Amniotic stem cell (primary cell): ENCODE data around the gene AK4.
"Not testable (repeated sequence)": the region's sequence is repeated elsewhere in the genome, so short reads cannot be mapped to it uniquely, and the experiment has no call there.

Experiments
- DNase-seq: peaks from one replicate; lab custom pipeline; 2025; lab: John Stamatoyannopoulos, UW

Gene AK4

GRCh38 chr1:65214340-65215027 is 66.5 kb downstream of the AK4 start:
- DNase-seq = no peak

DNA sequence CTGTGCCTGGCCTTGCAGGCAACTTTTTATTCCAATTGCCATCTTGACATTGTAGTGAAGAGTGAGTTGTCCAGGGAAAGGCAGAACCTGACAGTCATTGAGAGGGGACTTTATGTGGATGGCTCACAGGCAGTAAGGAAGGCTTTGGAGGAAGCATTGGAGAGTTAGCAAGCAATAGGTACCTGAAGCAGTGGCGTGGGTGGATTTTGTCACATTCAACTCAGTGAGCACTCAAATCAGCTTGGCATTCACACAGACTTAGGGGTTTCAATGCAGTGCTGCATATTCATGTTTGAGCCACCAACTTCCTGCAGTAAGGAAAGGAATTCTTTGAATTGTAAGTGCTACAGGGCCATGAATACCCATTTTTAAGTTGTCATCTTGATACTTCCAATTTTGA is 69.0 kb downstream of the AK4 start:
- DNase-seq = no peak

GRCh38 chr1:65221638-65222339 is 73.8 kb downstream of the AK4 start:
- no peak for DNase-seq

DNA sequence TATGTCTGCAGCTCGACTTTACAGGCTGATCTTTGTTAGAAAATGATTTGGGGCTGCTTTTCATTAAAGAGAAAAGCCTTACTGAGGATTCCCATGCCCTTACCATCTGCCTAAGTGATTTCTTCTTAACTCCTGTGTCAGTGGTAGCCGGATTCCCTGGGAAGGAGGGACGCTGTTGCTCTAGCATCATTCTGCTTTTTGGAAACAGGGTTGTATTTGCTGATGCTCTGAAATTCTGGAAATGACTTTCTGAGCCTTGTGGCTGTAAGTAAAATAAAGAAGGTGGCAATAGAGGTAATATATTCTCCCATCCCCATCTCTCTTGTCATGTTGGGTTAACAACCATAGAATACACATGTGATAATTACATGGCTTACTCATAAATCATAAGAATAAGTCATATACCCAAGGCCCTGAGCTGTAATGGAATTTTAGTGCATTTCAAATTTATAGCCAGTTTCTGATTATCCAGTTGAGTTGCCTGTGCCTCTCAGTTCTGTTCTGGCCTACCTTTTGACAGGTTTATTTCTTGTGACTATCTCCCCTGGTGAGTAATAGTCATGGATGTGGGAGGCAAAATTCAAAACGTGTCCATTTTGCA is 74.4 kb downstream of the AK4 start:
- DNase-seq = no peak

DNA sequence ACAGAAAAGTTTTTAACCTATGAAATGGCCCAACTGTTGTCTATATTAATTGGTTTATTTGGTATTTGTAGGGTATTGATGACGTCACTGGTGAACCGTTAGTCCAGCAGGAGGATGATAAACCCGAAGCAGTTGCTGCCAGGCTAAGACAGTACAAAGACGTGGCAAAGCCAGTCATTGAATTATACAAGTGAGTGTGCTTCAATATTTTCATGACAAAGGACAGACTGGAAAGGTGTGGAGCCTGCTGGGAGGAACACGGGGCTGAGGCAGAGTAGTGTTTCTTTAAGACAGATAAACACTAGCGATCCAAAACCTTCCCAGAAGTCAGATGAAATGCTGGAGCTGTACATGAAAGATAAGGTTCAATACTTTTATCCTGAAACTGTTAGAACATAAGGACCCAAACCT is 76.7 kb downstream of the AK4 start:
- no peak for DNase-seq

DNA sequence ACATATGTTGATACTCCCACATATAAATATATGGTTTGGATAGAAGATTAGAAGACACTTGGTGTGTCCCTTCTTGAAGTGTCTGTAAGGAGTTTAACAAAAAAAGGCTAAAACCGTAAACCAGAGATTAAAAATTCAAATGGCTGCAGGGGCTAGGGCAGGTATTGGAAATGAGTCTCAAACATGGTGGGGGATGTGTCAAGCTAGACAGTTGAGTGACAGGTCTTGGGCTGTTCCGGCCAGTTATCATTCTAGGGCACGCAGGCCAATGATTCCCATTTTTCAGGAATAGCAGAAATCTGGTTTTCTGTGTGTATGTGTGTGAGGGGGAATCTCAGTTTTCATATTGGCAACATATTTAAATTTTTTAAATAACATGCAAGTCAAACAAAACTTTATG is 77.2 kb downstream of the AK4 start:
- no peak for DNase-seq

GRCh38 chr1:65229201-65229600 is 81.2 kb downstream of the AK4 start:
- no peak for DNase-seq

DNA sequence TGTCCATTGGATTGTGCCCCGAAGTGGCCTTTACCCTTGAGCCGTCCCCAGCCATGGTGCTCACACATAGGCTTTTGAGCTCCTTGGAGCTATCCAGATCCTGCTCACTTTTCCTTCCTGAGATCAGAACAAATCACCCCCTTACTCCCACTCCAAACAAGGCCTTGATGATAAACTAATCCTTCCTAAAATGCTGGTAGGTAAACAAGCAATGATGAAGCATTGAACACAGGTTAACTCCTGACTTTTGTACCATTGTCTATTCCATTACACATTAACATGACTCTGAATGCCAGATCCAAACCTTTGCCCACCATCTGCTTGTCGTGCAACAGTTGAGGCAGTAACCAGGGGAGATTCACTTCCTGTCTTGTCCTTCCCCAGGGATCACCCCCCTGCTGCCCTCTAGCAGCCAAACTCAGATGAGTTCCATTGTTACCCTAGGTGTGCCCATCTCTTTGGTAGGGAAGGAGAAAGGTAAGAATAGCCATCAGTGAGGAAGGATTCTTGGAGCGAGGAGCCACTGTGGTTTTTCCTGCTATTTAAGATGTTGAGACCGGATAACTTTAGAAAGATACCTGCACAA is 81.8 kb downstream of the AK4 start:
- no peak for DNase-seq

- DNase-seq = no peak
These were observed 82.9 kb downstream of the AK4 start for GRCh38 chr1:65230731-65231481.

- DNase-seq = no peak
These were observed 83.8 kb downstream of the AK4 start for GRCh38 chr1:65231718-65232330.

- no peak for DNase-seq
These were observed 84.5 kb downstream of the AK4 start for GRCh38 chr1:65232461-65232990.

DNA sequence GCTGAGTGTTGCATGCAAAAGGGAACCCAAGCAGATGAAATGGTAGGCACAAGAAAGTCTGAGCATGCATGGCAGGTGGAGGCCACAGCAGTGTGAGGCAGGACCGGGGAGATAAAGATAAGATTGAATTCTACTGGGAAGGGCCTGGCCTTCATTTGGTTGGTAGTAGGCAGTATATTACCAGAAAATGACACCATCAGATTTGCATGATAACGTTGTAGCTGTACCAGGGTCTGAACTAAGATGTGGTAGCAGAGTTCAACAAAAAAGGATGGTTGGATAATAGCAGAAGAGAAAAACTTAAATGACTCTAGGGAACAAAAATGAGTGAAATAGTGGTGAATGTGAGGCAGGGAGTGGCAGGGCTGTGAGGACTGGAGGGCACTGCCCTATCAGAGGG is 85.8 kb downstream of the AK4 start:
- no peak for DNase-seq

DNA sequence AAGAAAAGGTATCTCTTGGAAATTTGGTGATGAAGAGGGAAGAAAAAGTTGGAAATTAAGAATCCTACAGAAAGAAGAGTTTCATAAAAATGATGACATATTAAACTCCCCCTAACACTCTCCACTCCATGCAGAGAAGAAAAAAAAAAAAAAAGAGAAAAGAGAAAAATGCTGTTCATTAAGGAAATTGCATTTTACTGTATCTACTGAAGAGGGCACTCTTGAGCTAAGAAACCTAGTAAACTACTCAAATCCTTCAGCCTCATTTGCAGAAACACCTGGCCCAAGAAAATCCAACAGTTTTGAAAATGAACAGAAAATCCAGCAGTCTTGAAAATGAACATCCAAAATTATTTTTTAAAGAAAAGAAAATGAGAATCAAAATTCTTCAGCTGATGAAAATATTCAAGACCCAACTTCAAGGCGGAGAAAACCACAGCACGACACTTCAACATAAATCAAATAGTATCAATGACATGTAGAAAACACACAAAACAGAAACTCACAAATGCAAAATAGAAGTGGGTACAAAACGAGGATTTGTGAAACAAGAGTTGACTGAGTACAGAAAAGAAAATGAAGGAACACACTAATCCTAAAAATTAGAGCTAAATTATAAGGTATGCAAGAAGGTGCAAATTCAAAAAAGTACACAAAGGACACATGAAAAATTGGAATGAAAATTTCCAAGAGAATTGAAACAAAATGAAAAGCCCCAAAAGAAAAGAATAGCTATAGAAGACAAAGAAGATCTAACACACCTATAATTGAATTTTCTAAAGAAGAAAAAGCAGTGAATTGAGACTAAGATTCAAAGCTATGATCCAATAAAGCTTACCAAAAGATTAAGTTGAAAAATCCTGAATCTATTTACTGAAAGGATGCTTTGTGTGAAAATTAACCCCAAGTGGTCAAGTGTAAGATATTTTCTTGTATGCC is 88.1 kb downstream of the AK4 start:
- DNase-seq = no peak

DNA sequence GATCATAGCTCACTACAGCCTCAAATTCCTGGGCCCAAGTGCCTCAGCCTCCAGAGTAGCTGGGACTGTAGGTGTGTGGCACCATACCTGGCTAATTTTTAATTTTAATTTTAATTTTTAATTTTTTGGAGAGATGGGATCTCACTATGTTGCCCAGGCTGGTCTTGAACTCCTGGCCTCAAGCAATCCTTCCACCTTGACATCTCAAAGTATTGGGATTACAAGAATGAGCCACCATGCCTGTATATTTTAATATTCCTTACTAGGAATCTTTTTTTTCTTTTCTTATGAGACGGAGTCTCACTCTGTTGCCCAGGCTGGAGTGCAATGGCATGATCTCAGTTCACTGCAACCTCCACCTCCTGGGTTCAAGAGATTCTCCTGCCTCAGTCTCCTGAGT is 89.1 kb downstream of the AK4 start:
- not testable (repeated sequence) for DNase-seq

GRCh38 chr1:65237503-65237902 is 89.5 kb downstream of the AK4 start:
- DNase-seq = no peak

DNA sequence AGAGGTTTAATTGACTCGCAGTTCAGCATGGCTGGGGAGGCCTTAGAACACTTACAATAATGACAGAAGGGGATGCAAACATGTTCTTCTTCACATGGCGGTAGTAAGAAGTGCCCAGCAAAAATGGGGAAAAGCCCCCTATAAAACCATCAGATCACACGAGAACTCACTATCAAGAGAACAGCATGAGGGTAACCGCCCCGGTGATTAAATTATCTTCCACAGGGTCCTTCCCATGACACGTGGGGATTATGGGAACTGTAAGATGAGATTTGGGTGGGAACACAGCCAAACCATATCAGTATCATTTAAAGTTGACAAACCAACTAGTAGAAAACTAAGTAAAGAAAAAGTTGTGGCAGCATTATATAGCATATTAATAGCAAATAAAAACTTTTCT is 90.0 kb downstream of the AK4 start:
- no peak for DNase-seq

- no peak for DNase-seq
These were observed 95.5 kb downstream of the AK4 start for GRCh38 chr1:65243491-65243890.

DNA sequence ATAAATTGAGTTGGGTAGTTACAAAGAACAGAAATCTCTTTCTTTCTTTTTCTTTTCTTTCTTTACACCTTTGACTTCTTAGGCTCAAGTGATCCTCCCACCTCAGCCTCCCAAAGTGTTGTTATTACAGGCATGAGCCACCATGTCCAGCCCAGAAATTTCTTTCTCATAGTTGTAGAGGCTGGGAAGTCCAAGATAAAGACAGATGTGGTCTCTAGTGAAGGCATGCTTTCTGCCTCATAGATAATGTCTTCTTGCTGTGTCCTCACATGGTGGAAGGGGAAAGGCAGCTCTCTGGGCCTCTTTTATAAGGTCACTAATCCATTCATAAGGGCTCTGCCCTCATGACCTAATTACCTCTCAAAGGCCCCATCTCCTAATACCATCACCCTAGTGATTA is 97.3 kb downstream of the AK4 start:
- no peak for DNase-seq

GRCh38 chr1:65247419-65248359 is 99.7 kb downstream of the AK4 start:
- DNase-seq = peak; percentile 96
